GM04504 (cell line): ENCODE data around the gene TULP4.
"Not testable (repeated sequence)": the region's sequence is repeated elsewhere in the genome, so short reads cannot be mapped to it uniquely, and the experiment has no call there.

Experiments used
- DNase-seq: peaks from one replicate; pipeline ENCODE4 v3.0.0-alpha.2; 2012; ENCODE audit warnings: low read depth

Gene TULP4

DNA sequence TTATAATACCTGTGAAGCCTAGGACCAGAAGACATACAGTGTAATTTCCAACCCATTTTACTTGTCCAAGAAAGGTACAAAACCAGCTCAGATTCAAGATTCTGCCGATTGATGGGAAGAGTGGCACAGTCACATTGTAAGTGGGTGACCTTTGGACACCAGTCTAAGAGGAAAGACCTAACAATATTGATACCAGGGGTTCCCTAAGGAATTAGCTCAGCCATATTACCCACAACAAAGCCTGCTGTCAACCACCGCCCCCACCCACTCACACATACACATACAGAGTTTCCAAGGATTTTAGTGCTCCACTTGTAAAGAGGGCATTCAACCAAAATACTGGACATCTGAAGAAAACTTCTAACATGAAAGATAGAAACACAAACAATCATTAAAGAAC, 219.7 kb downstream of the TULP4 start:
- DNase-seq, result no peak

DNA sequence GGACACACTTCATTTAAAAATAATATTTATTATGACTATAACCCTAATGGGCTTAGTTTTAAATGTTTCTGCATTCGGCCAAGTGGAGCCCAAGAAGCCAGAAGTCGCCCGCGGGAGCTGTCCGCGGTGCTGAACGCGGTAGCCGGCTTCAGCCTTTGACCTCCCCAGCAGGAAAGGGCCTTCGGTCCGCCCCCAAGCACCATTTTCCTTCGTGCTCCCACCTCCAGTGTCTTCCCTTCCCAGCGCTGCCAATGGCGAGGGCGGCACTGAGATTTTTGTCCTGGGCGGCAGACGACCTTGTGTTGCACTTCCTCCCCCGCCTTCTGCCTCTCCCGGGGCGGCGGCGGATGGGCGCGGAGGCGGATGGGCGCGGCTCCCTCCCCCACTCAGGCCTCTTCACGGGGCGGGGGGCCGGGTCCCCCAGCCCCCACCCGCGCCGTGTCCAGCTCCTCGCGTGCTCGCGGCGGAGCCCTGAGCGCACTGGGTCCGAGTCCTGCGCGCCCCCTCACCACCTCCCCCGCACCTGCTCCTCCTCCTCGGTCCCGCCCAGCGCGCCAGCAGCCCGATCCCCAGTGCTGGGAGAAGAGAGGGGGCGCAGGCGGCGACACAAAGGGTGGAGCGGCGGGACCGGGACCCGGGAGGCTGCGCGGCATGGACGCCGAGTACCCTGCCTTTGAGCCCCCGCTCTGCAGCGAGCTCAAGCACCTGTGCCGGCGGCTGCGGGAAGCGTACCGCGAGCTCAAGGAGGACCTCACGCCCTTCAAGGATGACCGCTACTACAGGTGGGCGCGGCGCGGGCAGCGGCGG, 224.0 kb downstream of the TULP4 start:
- peak; percentile 35 for DNase-seq

DNA sequence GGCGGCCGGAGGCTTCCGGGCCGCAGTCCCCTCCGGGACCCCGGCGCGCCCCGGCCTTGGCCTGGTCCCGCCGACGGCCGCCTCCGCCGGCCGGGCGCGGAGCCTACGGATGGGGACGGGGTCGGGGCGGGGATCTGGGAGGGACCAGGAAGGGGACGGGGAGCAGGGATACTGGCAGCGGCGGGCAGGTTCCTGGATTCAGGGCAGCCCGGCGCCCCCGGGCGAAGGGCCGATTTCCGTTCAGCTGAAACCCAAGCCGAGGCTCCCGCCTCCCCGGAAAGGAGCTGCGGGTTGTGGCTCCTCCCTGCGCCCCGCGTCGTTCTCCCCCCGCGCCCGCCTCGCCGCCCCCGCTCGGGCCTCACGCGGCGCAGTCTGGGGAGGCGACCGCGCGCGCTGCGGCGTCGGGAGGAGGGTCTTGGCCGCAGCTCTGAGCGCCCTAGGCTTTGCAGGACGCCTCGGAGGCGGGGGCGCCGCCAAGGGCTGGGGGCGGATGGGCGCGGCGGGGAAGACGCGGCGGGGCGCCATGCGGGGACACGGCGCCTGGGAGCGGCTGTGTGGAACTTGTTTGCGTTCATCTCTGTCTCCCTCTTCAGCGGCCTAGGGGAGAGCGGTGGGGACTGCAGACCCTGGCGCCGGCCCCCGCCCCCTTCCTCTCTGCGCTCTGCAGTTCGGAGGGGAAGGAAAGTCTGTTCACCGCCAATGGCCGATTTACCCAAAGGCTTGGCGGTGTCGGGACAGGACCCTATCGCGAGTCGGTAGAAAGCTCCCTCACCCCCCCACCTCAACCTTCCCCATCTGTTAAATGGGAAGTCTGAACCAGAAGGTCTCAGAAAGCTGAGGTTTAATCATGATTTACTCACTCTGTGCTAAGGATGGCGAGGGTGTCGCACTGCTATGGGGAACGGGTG, 224.9 kb downstream of the TULP4 start:
- no peak for DNase-seq

DNA sequence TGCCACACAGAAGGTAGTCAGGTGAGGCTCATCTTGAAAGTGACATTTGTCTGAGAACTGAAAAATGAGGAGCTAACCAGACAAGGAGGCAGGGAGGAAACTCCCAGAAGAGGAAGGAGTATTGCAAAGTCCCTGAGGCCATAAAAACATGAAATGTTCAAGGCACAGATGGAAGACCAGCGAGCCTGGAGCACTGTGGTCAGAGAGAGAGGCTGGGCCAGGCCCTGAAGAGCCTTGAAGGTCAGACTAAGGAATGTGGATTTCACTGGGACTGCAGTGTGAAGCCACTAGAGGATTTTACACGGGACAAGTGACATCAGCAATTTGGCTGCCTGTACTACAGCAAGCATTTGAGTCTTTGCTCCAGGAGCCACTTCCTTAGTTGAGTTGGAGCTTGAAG, 226.5 kb downstream of the TULP4 start:
- DNase-seq, result no peak

DNA sequence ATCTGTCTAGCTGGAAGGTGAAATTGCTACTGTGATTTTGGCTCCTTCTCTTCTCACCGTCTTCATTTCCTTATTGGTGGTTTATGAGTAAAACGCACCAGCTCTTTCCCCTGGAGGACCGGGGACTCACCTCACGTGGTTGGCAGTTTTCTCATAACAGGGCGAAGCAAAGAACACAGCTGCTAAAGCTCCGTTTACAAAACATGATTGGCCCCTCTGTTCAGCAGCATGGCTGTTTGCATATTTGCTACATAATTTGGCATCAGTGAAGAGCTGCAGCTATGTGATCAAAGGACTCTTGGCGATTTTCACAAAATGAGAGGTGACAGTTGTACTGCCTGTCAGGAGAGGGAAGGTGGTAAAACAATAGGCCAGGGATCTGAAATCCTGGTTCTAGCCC, 227.1 kb downstream of the TULP4 start:
- no peak for DNase-seq

DNA sequence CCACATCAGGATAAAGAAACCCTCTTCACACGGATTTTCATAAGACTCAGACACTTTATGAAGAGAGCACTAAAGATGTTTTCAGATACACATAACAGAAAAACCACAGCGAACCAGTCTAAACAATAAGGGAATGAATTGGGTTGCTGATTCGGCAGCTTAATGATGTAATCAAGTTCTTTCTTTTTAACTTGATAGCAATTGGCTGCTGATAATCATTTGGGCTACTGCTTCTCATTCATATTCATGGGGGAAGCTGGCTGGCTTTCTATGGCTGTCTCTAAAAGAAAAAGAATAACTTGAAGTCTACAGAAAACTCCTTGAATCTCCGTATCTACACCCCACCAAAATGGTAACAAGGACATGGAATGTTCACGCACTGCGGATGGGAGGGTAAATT, 227.6 kb downstream of the TULP4 start:
- DNase-seq, result no peak

DNA sequence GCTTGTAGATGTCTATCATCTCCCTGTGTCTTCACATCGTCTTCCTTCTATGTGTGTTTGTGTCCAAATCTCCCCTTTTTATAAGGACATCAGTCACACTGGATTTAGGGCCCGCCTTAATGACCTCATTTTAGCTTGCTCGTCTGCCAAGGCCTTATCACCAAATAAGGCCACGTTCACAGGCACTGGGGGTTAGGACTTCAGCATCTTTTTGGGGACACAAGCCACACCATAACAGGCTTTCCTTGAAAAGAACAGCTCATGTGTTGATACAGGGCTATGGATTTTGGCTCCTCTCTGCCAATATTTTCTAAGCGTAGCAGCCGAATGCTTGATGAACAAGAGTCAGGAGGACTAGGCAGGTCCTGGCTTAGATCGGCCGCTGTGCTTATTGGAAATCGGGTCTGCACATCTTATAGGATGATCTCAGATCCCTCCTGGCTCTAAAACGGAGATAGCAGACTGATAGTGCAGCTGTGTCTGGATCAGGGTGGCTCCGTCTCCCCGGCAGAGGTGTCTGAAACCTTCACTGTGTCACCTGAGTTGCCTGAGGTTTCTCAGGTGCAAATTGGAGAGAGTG, 231.4 kb downstream of the TULP4 start:
- no peak for DNase-seq

DNA sequence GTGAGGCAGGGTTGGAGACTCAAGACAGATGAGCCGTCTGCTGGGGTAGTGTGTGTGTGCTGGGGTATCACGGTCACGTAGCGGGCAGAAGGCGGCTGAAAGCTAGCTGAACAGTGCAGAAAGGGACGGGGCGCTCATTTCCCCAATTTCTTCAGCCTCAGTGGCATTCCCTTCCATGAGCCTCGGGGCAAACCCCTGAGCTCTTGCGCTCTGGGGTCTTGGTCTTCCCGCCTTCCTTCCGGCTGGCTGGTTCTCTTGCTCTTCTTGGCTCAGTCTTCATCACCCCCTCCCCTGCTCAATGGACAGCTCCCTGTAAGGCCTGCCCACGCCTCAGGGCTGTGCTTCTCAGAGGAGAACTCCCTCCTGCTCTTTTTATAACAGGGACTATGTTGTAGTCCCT, 232.2 kb downstream of the TULP4 start:
- DNase-seq, result no peak

DNA sequence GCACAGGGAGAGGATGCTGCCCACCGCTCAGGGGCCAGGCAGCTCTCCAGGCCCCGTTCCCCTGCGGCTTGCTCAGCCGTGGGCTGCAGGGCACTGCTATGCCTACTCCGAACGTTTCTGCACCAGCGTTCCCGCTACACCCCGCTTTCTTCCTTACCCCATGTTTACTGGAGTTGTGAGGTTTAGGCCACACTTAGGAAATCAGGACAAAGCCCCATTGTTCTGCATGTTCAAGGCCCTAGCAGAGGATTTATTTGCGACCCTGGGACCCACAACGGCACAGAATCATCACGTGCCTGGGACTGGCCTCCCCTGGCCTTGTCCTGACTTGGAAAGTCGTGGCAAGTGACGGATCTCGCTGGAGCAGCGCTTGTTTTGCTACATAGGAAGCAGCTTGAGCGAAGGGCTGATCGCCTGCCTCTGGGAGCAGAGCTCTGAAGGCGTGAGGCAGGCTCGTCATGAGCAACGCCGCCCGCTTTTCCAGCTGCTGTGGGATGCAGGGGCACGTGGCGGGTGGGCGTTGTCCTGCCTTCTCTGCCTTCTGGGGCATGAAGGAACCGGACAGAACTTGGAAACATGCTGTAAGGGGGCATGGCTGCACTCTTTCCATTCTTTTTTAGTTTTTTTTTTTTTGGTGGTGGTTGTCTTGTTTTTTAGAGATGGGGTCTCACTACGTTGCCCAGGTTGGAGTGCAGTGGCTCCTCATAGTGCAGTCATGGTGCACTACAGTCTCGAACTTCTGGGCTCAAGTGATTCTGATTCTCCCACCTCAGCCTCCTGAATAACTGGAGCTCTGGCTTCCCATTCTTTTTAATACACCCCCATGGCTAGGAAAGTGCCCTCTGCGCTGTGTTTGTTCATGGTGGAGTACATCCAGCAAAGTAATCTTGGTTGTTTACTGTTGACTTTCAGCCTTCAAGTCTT, 233.0 kb downstream of the TULP4 start:
- no peak for DNase-seq

DNA sequence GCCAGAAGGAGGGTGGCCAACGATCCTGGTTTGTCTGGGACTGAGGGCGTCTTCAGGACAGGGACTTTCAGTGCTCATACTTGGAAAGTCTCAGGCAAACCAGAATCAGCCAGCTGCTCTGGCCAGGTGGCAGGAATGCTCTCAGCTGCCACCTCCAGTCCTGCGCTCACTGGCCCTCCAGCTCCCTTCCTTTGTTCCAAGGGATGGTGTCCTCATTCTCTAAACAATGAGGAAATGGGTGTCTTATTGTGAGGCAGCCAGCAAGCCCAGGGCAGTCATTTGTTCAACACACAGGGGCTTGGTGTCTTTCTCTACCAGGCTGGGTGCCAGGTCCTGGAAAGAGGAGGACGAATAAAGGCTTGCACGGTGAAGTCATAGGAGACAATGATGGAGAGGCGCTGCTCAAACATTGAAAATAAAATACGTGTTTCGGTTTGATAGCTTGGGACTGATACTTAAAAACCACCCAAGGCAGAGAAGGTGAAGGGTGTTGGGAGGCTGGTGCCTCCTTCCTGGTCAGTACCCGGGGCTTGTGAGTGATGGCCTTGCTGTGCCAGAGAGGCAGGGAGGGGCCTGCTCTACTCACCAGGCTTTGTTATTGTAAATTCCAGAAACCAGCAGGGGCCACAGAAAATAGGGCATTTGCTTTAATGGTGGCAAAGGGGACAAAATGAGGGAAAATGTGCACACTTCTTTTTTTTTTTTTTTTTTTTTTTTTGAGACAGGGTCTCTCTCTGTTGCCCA, 236.3 kb downstream of the TULP4 start:
- no peak for DNase-seq

DNA sequence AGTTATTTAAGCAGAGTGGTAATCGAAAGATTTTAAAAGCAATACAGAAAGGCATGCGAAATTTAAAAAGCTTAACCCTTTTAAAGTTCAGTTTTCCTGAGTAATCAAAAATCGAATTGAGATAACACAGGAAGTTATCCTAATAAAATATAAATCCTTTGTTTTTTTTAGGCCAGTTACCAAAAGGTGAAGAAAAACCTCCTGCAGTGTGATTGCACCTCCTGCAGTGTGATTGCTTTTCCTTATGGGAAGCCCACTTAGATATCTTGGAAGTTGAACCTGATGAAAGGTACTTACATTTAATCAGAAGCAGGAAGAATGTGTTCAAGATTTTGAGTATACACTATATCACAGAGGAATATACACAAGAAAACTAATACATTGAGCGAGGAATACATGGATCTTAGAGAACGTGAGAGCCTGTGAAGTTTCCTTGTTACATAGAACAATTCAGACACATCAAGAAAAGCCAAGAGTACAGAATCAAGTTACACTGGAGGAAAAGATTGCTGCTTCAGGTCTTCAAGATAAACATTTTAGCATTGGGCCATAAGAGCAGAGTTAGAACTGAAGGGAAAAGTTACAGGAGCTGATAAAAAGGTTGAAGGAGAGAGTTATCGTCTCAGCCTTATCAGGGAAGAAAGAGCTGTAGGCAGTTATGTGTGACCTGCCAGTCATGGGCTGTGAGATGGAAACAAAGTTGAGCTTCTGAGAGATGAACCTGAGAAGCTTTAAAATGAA, 240.0 kb downstream of the TULP4 start:
- DNase-seq, result no peak

DNA sequence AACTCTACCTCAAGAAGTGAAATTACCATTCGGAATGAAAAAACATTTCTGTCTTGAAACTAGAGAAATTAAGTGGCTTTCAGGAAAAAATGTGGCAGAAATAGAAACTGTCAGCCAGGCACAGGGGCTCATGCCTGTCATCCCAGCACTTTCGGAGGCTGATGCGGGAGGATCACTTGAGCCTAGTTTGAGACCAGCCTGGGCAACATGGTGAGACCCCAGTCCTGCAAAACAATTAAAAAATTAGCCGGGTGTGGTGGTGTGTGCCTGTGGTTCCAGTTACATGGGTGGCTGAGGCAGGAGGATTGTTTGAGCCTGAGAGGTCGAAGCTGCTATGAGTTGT, 240.5 kb downstream of the TULP4 start:
- DNase-seq, result no peak

DNA sequence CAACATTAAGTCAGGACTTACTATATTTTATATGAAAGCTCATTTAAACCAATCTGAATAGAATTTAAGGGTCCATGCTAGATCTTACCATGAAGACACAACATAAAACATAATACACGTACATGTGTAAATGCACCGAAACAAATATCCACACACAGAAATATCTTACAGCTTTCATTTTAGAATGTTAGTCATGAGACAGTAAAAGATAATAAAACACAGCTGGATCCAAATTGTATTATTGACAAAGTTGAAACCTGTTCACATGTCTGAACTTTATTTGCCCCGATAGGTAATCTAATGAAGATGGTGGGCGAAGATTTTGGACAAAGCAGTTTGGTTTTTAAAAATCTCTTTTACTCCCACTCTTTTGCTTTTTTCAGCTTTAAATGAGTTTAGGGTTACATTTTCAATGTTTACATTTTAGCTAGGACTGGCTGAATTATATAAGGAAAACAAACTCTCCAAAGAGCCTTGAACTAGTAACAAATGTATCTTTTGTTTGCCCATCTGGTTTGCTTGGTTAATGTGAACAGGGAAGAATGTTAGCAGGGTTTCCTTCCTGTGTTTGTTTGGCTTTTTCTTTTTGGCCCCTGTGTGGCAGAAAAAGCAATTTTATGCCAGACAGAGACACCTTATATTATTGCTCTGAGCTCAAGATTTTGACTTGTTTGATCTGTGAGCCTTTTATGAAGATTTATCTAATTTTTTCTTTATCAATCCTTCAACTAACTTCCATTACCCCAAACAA, 242.5 kb downstream of the TULP4 start:
- DNase-seq, result no peak

DNA sequence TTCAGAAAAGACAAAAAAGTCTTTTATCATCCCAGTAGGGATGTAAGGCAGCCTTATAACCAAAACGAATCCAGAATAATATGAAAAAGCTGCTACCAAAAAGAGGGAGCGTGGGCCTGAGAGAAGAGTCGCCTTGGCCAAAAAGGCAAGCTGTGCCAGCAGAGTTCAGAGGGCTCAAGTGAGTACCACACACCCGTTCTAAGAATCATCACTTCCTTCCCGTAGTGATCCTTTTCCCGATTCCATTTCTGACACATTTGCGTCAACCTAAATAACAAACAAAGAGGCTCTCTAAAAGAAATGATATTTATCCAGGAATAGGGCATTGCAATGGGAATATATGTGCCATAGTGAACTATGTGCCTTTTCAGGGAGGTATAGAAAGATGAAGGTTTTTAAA, 243.8 kb downstream of the TULP4 start:
- no peak for DNase-seq

DNA sequence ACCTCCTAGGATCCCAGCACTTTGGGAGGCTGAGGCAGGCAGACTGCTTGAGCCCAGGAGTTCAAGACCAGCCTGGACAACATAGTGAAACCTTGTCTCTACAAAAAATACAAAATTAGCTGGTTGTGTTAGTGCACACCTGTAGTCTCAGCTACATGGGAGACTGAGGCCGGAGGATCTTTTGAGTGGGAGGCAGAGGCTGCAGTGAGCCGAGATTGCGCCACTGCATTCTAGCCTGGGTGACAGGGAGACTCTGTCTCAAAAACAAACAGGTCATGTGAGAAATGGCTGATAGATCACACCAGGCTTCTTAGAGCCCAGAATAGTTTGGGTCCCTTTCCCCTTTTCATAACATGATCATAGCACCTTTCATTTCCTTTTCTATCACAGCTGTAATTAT, 244.8 kb downstream of the TULP4 start:
- not testable (repeated sequence) for DNase-seq

DNA sequence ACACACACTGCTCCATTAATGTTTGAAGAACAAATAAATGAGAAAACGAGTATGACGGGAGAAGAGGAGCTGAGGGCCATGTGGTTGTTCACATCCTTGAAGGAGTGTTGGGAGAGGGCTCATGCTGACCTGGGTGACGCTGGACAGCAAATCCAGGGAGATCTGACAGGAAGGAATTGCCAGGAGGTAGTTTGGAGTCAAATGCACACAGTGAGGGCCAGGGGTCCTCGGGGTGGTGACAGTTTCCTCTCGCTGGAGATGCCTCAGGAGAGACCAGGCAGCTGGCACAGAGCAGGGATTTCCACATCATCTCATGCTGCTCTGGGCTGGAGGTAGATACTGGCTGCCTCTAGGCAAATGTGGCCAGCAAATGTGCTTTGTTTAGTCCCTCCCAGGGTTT, 245.7 kb downstream of the TULP4 start:
- DNase-seq, result no peak

DNA sequence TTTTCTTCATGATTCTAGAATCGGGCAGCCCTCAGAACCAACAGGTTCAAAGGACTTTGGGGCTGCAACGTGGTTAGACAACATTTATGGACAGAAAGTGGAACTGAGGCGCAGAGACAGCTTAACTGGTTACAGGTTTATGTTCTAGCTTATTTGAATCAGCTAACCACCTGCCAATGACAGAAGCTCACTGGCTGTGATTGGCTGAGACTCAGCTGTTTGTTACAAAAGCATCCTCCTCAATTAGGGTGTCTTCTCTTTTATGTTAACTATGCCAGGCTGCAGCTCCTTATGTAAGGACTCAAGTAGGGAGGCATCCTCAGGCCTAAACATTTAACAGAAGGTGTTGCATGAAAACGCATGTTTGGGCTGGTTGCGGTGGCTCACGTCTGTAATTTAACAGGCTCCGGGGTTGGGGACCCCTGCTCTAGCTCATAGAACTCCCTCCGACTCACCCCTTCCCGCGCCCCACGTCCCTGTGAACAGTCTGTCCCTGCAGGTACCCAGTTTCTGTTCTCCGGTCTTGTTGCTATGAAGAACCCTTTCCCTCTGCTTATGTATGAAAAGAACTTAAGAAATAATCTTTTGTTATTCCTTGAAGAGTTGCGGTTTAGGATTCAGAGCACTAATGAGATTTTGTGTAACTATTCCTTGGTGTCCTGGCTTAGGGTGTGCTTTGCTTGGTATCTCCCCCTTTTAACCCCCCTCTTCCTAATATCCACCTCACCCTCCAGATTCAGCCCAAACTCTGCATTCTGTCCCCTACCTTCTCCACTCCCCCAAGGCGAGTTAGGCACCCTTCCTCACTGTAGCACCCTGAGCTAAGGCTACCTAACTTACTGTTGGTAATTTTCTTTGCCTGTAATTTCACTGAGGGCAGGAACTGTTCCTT, 246.4 kb downstream of the TULP4 start:
- DNase-seq, result no peak

DNA sequence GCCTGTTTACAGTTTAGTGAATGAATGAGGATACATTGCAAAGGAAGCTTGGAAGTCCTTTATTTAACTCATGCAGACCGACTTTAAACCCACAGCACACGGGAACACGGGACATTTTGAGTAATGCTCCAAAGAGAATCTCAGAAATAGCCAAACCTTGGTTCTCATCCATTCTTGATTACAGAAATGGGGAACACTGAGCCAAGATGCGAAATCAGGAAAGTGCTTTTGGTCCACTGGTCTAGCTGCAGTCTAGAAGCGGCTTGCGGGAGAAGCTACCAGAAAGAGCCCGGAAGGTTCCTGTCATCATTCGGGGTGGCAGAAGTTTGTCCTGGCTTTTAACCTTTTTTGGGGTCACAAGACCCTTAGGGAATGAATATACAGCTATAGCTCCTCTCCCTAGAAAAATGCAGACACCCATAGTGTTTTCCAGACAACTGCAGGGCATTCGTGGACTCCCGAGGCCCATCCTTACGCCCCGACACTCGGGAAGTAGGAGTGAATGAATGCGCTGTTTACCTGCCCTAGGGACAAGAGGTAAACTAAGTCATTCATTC, 247.2 kb downstream of the TULP4 start:
- DNase-seq, result no peak
